LNCAP (cell line): Measurements from ENCODE around the gene JAZF1.

Experiments
- CTCF ChIP-seq: fragments of 450-650 bp; IDR thresholded peaks from 2 replicates; pipeline ENCODE4 v1.5.1; 2017; ENCODE audit warnings: mild to moderate bottlenecking

Gene JAZF1

GRCh38 chr7:28112012-28112411 lies 68.6 kb downstream of the JAZF1 start:
- TF ChIP-seq CTCF: no peak

- TF ChIP-seq CTCF: no peak
Observed at GRCh38 chr7:28110427-28111012, 70.1 kb downstream of the JAZF1 start.

GRCh38 chr7:28108747-28109146 lies 71.8 kb downstream of the JAZF1 start:
- no peak for TF ChIP-seq CTCF

GRCh38 chr7:28107960-28108359 lies 72.6 kb downstream of the JAZF1 start:
- no peak for TF ChIP-seq CTCF

GRCh38 chr7:28106321-28106829 lies 74.2 kb downstream of the JAZF1 start:
- no peak for TF ChIP-seq CTCF

GRCh38 chr7:28105234-28105633 lies 75.4 kb downstream of the JAZF1 start:
- no peak for TF ChIP-seq CTCF

- TF ChIP-seq CTCF: no peak
Observed at GRCh38 chr7:28104811-28105210, 75.8 kb downstream of the JAZF1 start.

- no peak for TF ChIP-seq CTCF
Observed at GRCh38 chr7:28104041-28104541, 76.5 kb downstream of the JAZF1 start.
